CD4-positive, alpha-beta T cell treated with Interleukin-10 for 1 hour (primary cell): ENCODE results near the gene LIPC.

Experiments used
- DNase-seq: peaks from one replicate; pipeline ENCODE4 v3.0.0-alpha.2; 2020

LIPC gene

DNA sequence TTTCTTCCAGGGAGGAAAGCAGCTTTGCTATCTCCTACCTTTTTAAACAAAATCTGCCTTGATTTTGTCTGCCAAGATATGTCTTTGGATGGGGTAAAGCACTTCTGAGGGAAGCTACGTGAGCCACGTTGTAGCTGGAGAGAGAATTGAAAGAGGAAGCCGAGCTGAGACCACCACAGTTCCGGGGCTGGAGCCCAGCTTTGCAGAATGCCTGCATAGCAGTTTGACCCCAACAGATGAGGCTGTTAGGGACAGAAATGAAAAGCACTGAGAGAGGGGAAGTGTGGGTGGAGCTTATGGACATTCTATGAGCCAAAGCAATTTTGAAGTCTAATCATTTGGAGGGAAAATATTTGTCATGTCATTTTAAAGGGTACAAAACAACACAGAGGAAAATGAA, 45.4 kb downstream of the LIPC start:
- no peak for DNase-seq

DNA sequence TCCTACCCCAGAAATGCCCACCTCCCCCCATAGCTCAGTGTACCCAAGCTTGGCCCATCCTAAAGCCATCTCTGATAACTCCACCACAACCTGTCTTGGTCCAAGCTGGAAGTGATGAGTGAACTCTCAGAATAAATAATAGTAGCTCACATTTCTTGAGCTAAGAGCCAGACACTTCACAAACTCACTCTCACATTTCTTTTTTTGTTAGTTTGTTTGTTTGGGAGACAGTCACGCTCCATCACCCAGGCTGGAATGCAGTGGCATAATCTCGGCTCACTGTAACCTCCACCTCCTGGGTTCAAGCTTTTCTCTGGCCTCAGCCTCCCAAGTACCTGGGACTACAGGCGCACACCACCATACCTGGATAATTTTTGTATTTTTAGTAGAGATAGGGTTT, 46.2 kb downstream of the LIPC start:
- DNase-seq, result no peak

DNA sequence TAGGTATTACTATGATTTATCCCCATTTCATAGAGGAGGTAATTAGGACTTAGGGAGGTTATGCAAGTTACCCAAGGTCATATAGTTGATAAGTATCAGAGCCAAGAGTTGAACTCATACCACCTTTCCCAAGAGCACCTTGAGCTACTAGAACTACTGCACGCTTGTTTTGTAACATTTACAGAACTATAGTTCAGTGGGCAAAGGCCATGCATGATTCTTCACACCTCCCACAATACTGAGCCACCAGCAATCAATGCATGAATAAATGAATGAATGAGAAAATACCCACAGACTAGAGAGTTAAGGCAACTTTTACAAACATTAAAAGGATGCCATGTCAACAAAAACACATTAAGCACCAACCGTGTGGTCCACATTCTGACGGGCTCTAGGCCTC, 46.8 kb downstream of the LIPC start:
- DNase-seq, result no peak

DNA sequence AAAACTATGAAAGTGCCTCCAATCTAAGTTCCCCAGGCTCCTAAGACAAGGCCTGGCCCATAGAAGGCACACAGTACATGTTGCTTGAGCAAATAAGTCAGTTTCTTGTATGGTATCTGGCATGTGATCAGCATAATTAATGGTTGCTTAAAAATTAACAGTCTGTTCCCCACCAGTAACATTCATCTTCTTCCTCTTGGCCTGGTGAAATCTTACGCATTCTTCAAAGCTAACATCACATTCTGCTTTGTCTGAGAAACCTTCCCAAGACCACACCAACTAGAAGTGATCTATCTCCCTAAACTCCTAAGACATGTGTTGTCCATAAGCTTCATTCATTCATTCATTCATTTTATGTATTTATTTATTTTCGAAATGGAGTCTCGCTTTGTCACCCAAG, 48.1 kb downstream of the LIPC start:
- no peak for DNase-seq

DNA sequence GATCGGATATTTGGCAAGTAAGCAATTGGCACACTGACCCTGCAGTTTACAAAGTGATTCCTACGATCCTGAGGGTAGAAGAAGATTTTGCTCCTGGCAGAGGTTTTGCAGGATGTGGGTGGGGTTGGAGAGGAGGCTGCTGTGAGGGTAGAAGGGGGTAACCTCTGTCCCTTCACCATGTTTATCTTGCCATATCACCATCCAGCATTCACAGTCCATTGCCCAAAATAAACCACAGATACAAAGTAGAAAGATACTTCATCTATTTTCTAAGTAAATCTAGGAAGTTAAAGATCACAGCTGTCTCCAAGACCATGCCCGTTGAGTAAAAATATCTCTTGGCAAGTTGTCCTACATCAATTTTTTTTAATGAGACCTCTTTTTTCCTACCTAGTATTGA, 51.6 kb downstream of the LIPC start:
- DNase-seq, result no peak

DNA sequence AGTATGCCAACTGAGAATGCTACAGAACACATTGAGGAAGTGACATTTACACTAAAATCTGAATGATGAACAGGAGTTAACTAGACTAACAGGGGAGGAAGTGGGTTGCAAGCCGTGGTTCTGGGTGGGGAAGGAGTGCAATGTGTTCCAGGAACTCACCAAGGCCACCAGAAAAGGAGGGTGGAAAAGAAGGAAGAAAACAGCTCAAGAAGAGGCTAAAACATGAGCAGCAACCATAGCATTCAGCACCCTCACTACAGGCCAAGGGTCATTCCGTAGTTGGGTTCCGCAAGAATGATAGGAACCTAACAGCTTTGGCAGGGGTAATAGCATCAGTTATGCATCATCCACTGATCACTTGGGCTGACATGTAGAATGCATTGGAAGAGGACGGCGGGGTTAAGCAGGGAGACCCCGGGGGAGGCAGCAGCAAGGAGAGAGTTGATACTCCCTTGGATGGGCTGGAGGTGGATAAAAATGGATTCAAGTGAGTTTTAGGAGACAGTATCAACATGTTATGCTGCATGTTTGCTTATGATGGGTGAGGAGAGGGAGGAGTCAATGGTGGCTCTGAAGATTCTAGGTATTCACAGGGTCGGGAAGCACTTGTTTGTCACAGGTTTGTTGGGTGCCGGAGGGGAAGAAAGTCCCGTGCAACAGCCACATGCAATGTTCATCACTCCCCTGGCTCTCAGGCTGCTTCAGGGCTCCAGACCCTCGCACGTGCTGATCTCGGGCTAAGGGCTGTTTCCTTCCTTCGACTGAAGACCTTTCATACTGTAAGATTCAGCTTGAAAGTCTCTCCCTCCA, 53.2 kb downstream of the LIPC start:
- DNase-seq, result peak; percentile 50

DNA sequence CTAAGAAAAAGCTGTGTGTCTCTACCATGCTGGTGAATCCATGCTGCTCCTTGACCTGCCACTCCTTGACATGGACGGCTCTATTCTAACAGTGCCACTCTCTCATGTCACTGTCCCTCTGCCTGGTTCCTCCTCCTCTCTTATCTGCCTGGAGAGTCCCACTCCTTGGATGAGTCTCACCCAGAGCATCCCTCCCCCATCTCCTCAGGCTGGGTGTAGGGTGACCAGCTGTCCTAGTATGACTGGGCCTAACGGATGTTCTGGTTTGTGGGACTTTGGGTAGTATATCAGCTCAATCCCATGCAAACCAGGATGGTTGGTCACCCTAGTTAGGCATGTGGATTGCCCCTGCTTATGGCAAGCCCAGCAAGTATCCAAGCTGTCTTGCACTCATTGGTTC, 54.3 kb downstream of the LIPC start:
- no peak for DNase-seq

DNA sequence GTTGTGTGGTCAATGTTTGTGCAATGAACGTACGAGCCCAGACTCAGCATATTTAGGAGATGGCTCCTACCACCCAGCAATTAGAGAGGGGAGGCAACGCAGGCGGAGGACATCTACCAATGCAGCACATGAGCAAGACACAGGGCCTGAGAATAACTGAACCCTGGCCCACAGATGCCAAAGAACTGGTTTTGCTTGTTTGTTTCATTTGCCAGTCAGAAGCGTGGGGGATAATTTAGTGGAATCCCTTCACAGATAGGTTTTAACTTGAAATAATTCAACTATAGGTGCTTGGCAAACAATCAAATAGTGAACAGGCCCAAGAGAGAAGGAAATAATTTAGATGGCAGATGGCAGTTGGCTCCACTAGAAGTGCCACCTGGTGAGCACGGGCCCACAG, 54.8 kb downstream of the LIPC start:
- no peak for DNase-seq

DNA sequence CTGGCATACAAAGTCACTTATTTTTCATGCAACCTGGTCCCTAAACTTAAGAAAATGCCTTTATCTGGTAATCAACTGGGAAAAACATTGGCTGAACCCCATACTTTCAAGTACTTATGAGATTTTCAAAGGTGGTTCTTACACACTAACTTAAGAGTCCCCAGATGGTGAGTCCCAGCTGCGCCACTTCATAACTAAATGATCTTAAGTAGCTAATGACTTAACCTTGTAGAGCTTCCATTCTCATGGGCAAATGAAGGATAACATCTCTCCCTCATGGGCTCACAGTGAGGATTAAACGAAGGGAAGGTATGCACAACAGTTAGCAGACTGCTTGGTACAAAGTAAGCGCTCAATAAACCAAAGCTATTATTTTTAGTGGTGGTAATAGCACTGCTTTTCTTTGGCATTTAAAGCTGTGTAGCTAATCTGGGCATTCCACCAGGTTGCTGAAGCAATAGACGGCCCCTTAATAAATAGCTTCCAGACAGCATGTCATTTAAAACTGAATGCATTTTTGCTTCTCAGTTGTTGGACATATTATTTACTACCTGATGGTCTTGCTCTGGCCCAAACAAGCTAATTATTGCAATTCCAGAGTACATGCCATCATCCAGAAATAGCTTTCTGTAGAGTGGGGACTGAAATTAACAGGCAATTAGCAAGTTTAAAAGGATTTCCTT, 55.4 kb downstream of the LIPC start:
- no peak for DNase-seq

DNA sequence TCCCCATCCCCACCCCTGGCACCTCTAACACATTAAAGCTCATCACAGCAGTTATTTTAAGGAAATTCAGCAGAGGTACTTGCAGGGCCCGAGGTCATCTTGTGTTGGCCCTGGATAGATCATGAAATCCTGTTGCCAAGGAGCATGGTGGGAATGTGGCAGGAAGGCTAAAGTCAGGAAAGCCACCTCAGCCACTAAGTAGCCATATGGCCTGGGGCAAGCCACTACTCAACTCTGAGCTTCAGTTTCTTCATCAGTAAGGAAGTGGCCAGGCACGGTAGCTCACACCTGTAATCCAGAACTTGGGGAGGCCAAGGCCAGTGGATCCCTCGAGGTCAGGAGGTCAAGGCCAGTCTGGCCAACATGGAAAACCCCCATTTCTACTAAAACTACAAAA, 55.9 kb downstream of the LIPC start:
- no peak for DNase-seq

DNA sequence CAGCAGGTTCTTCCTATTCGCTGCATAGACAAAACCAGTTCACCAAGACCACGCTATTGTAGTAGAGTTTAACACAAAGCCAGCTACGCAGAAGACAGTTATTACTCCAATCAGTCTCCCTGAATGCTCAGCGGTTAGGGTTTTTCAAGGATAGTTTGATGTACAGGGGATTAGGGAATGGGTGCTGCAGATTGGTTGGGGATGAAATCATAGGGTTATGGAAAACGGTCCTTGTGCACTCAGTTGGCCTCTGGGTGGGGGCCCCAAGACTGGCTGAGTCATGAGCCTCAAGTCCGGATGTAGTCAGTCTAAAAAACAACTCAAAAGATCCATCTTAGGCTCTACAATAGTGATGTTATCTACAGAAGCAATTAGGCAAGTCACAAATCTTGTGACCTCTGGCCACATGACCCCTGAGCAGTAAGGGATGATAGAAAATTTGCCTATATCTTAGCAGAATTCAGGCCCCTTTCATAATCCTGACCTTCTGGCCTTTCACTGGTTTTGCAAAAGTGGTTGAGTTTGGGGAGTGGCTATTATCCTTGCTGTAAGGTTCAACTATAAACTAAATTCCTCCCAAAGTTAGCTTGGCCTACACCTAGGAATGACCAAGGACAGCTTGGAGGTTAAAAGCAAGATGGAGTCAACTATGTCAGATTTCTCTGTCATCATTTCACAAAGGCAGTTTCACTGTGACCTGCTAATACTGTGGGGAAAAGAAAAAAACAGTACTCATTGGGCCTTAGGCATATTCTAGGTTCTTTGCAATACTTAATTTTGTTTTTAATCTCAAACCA, 57.7 kb downstream of the LIPC start:
- DNase-seq, result no peak

DNA sequence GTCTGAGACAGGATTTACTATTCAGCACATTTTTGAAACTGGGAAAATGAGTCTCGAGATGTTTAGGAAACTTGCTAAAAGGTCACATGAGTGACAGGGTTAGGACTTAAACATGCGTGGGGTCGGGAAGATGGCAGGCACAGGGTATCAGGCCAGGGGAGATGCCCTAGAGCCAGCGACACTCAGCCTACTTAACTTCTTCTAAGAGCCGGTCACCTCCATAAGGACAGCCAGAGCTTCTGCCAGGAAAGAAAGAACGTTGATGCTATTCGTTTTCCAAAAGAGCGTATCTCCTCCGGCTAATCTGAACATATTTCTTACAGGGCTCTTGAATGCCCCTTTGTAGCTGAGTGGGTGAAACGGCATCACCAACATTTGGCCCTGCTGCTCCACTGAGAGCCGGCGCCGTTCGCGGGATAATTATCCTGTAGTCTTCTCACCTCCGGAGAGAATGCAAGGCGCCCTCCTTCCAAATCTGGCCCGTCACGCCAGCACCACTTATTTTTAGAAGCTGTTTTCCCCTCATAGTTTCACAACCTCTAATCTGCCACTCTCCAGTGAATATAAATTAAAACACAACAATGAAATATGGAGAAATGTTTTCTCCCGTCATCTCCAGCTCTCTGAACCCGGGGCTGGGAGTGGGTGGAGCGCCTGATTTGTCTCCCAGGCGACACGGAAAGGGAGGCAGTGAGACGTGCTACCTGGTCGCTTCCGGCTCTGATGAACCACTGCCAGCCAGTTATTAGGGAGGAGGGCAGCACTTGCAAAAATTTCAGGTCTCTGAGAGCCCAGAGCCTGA, 58.5 kb downstream of the LIPC start:
- DNase-seq, result no peak

DNA sequence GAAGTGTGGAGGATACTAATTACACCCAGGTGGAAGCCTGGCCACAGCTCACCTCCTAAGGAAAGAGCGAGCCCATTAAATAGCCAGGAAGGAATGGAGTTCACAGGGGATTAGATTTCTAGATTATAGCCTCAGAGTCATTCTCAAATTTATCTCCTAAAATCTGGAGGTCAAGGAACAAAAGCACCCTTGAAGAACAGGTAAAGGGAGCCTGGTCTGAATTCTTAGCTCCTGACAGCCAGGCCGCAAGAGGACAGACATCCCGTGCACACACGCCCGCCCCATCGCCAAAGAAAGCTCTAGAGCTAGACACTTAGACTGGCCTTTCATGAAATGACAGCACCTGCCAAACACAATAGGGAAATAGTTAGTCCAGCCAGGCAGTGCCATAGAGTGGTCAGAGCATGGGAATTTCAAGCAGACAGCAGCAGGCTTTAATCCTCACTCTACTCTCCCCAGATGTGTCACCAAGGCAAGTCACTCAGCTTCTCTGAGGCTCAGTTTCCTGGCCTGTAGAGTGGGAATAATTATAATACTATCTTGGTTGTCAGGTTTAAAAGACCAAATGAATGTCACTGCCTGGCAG, 59.2 kb downstream of the LIPC start:
- no peak for DNase-seq

DNA sequence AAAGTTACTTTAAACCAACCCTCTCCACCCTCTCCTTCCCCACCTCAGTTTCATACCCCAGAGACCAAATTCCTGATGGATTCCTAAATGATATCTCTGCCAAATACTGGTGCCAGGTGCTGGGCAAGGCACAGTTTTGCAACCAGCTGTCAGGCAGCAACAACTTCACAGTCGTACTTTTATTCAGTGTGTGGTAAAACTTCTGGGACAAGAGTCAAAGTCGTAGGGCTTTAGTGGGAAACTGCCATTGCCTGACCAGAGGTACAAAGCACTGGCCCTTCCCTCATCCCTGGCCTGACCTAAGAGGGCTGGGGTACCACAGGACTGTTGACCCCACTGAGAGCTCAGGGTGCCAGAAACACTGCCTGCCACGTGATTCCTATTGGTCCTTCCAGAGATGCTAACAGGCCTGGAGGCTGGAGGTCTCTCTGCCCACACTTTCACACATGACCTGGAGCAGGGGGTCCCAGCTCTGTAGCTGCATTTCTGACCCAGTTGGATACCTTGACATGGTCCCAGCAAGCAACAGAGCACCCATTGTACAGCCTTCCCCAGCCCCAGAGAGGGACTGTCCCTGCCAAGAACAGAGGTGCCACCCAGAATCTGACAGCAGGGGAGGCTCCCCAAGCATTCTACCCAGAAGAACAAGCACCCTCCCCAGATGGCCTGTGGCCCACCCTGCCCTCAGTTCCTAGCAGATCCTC, 59.9 kb downstream of the LIPC start:
- no peak for DNase-seq

DNA sequence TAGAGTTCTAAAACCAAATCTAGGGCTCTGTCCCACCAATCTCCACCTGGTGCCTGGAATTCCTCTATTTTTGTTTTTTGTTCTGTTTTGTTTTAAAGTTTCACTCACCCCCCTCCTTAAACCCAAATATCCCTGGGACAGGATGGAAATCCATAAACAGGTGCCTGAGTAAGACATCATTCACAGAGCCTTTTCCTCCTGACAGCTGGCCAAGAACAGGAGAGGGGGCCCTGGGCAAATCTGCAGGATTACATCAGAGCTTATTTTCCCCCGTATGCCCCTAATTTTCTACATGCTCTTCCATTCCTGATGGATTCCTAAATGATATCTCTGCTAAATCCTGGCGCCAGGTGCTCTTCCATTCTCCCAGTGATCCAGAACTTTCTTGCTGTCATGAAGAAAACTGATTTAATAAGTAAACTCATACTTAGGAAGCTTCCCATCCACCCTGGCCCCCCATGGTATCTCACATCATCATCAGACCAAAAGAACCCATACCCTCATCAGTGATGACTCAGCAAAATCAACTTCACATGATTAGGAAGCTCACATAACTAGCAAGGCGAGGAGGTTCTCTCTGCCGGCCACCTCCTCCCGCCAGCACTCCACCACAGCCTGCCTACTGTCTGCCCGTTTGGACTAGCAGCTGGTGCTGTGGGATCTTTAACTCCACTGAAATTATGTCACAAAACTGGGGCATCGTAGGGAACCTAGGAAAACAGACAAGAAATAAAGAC, 61.0 kb downstream of the LIPC start:
- no peak for DNase-seq

DNA sequence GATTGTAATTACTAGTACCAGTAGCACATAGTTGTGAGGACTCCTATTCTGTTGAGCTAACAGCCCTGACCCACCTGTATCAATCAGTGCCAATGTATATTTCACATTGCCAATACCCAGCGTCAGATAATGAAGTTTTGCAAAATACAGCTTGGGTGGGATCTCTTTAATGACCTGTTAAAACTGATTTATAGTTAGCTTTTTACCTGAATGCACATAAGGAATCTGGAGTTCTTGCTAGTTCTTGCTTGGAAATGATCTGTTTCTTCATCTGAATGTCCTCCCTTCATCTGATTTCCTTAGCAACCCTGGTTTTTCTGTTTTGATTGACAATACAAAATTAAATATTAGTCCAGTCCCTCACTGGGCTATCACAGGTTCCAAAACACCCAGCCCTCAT, 62.8 kb downstream of the LIPC start:
- no peak for DNase-seq

DNA sequence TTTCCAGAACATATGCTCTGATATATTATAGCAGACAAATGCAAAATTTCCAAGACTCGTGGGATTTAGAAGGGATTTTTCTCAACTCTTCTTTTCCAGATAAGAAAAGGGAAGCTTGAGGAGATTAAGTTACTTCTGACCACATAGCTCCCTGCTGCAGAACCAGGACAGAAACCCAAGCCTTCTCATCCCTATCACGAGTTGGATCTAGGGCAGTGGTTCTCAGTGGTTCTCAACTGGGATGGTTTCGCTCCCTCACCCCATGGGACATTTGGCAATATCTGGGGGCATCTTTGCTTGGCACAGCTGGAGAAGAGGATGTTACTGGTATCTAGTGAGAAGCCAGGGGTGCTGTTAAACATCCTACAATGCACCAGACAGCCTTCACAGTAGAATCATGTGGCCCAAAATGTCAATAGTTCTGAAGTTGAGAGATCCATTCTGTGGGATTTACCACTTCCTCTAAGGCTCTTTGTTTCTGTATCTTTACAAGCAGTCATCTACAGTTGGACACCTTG, 64.2 kb downstream of the LIPC start:
- DNase-seq, result no peak

DNA sequence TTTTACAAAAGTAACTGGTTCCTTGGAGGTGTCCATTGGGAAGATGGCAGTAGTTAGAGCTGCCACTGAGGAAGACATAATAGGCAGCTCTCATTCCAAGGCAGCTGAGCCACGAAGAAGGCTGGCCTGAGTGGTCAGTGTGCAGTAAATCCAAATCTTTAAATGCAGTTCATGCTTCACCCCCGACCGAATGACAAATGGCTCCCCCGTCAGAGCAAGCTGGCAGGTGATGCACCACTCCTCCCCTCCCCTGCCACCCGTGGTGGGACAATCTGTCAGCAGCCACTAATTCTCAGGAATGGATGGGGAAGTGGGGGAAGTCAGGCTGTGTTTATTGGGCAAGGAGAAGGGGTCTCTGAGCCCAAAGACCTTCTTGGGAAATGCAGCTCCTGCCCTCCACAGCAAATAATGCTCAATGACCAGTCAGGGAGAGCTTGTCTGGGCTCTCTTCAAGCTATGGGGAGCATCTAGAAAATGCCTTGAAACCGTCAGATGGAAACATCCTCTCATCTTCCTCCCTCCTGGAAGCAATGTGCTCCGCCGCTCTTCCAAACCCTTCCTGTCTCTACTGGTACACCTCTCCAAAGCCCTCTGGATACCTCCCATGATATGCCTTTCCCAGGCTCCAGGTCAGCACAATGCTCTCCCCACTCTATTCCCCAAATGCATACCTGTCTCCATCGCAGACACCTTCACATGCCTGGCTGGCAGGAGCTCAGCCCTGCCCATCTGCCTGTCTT, 65.4 kb downstream of the LIPC start:
- no peak for DNase-seq

DNA sequence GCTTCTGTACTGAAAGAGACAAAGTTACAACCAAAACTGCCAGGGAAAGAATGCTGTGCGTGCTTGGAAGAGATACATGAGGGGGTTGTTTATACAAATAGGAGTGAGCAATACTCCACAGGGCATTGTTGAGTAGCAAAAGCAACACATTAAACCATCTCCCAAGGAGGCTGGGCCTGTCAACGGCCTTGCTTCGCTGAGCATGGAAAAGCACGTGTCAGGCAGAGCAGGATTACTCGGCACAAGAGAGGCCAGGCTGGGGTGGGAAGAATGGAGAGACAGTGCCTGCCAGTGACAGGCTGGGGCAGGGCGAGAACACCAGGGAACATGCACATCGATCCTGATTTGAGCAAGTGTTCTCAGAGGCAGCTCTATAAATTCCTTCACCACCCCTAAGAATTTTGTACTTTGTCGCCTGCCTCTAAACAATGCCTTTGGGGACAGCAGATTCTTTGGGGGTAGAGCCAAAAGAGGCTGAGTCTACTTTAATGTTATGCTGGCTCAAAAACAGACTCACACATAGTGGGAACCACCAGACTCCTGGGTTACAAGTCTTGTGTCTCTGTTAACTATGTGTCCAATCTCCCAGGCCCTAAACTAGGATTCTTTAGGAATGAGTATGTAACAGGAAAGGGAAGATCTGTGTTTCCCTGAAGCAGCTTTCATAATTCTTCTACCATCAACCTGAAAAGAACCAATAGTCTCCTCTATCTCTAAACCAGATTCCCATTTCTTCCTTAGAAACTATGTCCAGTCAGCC, 67.2 kb downstream of the LIPC start:
- DNase-seq, result no peak

DNA sequence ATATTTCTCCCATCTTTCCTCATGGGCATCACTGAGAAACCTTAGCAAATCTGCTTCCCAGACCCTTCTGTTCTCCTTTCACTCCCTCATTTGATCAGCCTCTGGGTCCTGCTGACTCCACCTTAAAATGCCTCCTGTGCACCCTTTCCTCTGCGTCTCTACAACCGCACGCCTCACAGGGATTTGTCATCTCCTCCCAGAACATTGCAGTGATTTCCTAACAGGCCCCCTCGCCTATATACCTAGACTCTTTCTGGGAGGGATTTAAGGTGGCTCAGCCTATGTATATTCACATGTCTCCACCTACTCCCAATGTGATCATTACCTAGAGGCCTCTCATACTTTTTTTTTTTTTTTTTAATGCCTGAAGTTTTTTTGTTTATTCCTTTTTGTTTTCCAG, 69.2 kb downstream of the LIPC start:
- no peak for DNase-seq
